CD14-positive monocyte (primary cell): ENCODE measurements around the gene DNAJC30. TPM values are rescaled to one million over a fixed set of nuclear protein-coding genes. Genes with fewer than 3 reads are reported as not detected.
"Not testable (repeated sequence)": the region's sequence is repeated elsewhere in the genome, so short reads cannot be mapped to it uniquely, and the experiment has no call there.

ENCODE experiments used
- DNase-seq, 3 donors: peaks; one replicate each; pipeline ENCODE4 v3.0.0-alpha.2; 2011 to 2022
- H2AFZ ChIP-seq: 2 replicates; pipeline ENCODE4 v1.6.0; 2012; ENCODE audit warnings: mild to moderate bottlenecking, low read depth, low read length, inconsistent platforms; ENCODE audit not compliant: insufficient read depth, poor library complexity, severe bottlenecking
- H3K27ac ChIP-seq, 2 donors: 1 replicate in 1 of 2; 2 replicates in 1 of 2; pipeline ENCODE4 v1.5.1; 2012 to 2013; ENCODE audit warnings: low read length in 2 of 2, control low read depth in 1 of 2, inconsistent platforms in 1 of 2, low read depth in 1 of 2, mild to moderate bottlenecking in 1 of 2
- H3K27me3 ChIP-seq, 2 donors: one replicate each; pipeline versions ENCODE4 v1.6.0 to v1.6.1; 2011 to 2013; ENCODE audit warnings: low read length in 2 of 2; ENCODE audit not compliant: control insufficient read depth in 2 of 2, insufficient read depth in 2 of 2
- H3K36me3 ChIP-seq, 2 donors: replicated peaks in 1 of 2; 1 replicate in 1 of 2; 2 replicates in 1 of 2; pipeline versions ENCODE4 v1.5.1 to v1.6.1; 2012 to 2013; ENCODE audit warnings: low read length in 2 of 2, control low read depth in 1 of 2, inconsistent platforms in 1 of 2, mild to moderate bottlenecking in 1 of 2; ENCODE audit not compliant: insufficient read depth in 2 of 2, control insufficient read depth in 1 of 2
- H3K4me1 ChIP-seq, 2 donors: 1 replicate in 1 of 2; 2 replicates in 1 of 2; pipeline versions ENCODE4 v1.5.1 to v1.6.1; 2012 to 2013; ENCODE audit warnings: low read length in 2 of 2, control low read depth in 1 of 2, inconsistent platforms in 1 of 2, mild to moderate bottlenecking in 1 of 2, moderate library complexity in 1 of 2; ENCODE audit not compliant: insufficient read depth in 2 of 2, control insufficient read depth in 1 of 2
- H3K4me2 ChIP-seq: replicated peaks from 2 replicates; pipeline ENCODE3; 2012; ENCODE audit warnings: low read length, moderate library complexity, mild to moderate bottlenecking; ENCODE audit not compliant: poor library complexity, severe bottlenecking; ENCODE audit errors: extremely low read depth
- H3K4me3 ChIP-seq, 3 experiments: fragments of 200-600 bp in 1 of 3; sonication (generic) in 1 of 3; replicated peaks in 1 of 3; 1 replicate in 2 of 3; 2 replicates in 1 of 3; pipeline ENCODE4 v1.5.1; 2011 to 2013; ENCODE audit warnings: low read length in 3 of 3, mild to moderate bottlenecking in 3 of 3, control low read depth in 2 of 3, low read depth in 2 of 3, inconsistent platforms in 1 of 3, moderate library complexity in 1 of 3
- H3K79me2 ChIP-seq: 2 replicates; pipeline ENCODE4 v1.6.0; 2012; ENCODE audit warnings: mild to moderate bottlenecking, control low read depth, inconsistent platforms, low read length, moderate library complexity; ENCODE audit not compliant: insufficient read depth
- H3K9ac ChIP-seq: 2 replicates; pipeline ENCODE4 v1.6.0; 2017; ENCODE audit warnings: low read length, mild to moderate bottlenecking; ENCODE audit not compliant: insufficient read depth, poor library complexity, severe bottlenecking
- H3K9me3 ChIP-seq, 2 donors: replicated peaks in 1 of 2; 1 replicate in 1 of 2; 2 replicates in 1 of 2; pipeline versions ENCODE4 v1.5.1 to v1.6.1; 2012 to 2013; ENCODE audit warnings: low read length in 2 of 2, control low read depth in 1 of 2; ENCODE audit not compliant: control insufficient read depth in 1 of 2, insufficient read depth in 1 of 2
- H4K20me1 ChIP-seq: 2 replicates; pipeline ENCODE4 v1.6.0; 2012; ENCODE audit warnings: mild to moderate bottlenecking, low read length, control low read depth, moderate library complexity; ENCODE audit not compliant: insufficient read depth
- H3K27ac Mint-ChIP-seq, 7 donors: one replicate each; pipeline ENCODE4 v1.8.0; 2020; ENCODE audit warnings: mild to moderate bottlenecking in 7 of 7, mixed read lengths in 7 of 7, moderate library complexity in 6 of 7, inconsistent platforms in 2 of 7
- H3K27me3 Mint-ChIP-seq, 3 donors: one replicate each; pipeline ENCODE4 v1.8.0; 2021 to 2022; ENCODE audit warnings: low read depth in 3 of 3, mild to moderate bottlenecking in 3 of 3, mixed read lengths in 3 of 3, moderate library complexity in 3 of 3, inconsistent platforms in 1 of 3
- H3K36me3 Mint-ChIP-seq, 2 donors: one replicate each; pipeline ENCODE4 v1.8.0; 2020; ENCODE audit warnings: mixed read lengths in 2 of 2, inconsistent platforms in 1 of 2, mild to moderate bottlenecking in 1 of 2
- H3K4me1 Mint-ChIP-seq: one replicate; pipeline ENCODE4 v1.8.0; 2020; ENCODE audit warnings: mild to moderate bottlenecking, mixed read lengths
- H3K4me3 Mint-ChIP-seq, 2 donors: one replicate each; pipeline ENCODE4 v1.8.0; 2020; ENCODE audit warnings: mild to moderate bottlenecking in 2 of 2, mixed read lengths in 2 of 2, moderate library complexity in 1 of 2
- H3K9me3 Mint-ChIP-seq, 7 donors: one replicate each; pipeline ENCODE4 v1.8.0; 2020 to 2022; ENCODE audit warnings: mixed read lengths in 7 of 7, mild to moderate bottlenecking in 6 of 7, moderate library complexity in 6 of 7, inconsistent platforms in 2 of 7
- CTCF ChIP-seq: fragments of 200-600 bp; IDR thresholded peaks from one replicate; pipeline ENCODE4 v1.8.0; 2022; ENCODE audit warnings: antibody characterized with exemption, mild to moderate bottlenecking
- WGBS: methylation state at CpG from one replicate; pipeline ENCODE4 v1.1.5; 2013; ENCODE audit warnings: missing lambda C conversion rate; ENCODE audit not compliant: insufficient coverage; 5-methylcytosine and 5-hydroxymethylcytosine counted together
- intact Hi-C, 2 donors: fragments of 100-400 bp; cut with micrococcal nuclease; formaldehyde crosslinking; loops; one replicate each; pipeline versions ENCODE4 v1.15.0 to v1.15.1; 2023
- polyA plus RNA-seq, 3 donors: library from polyadenylated mRNA; depleted of rRNA in 1 of 3; unstranded in 2 of 3; stranded (reverse) in 1 of 3; fragments of 300-500 nt in 2 of 3; fragments of >200 nt in 1 of 3; fragmentation: Illumina TruSeq in 2 of 3; gene quantifications; 1 replicate in 2 of 3; 2 replicates in 1 of 3; pipeline ENCODE4 v1.2.3, GENCODE V29; 2012 to 2021

Gene DNAJC30
- polyA plus RNA-seq, 3 donors = 2.4 to 5.2 (median 3.2) TPM

GRCh38 chr7:73659983-73660382, 23.3 kb downstream of the DNAJC30 start:
- no peak overlapping the region for H3K27ac ChIP-seq
- H3K36me3 Mint-ChIP-seq = peaks cover 0 to 3% of the 10 kb centered on the region in 2 donors
- H3K9me3 ChIP-seq = peaks cover 0 to 8% of the 10 kb centered on the region in 2 donors
- no peak overlapping the region for H3K4me3 ChIP-seq
- 73% methylated on average over 6 of the region's 8 CpGs for WGBS
- H3K27me3 ChIP-seq = peaks cover 0 to 4% of the 10 kb centered on the region in 2 donors
- H2AFZ ChIP-seq = no peak overlapping the region
- H3K27me3 Mint-ChIP-seq = peaks cover 48 to 56% (median 48%) of the 10 kb centered on the region in 3 donors
- H3K9ac ChIP-seq = no peak overlapping the region
- H3K4me1 Mint-ChIP-seq = no peaks in the 10 kb centered on the region
- no peak overlapping the region for H3K4me2 ChIP-seq
- no peaks in the 10 kb centered on the region for H4K20me1 ChIP-seq
- no peak for DNase-seq
- H3K9me3 Mint-ChIP-seq = peaks cover 4 to 22% (median 15%) of the 10 kb centered on the region in 7 donors
- TF ChIP-seq CTCF = no peak
- H3K27ac Mint-ChIP-seq = no peak overlapping the region
- no peaks in the 10 kb centered on the region for H3K79me2 ChIP-seq
- H3K36me3 ChIP-seq = no peaks in the 10 kb centered on the region
- H3K4me3 Mint-ChIP-seq = no peak overlapping the region
- no peaks in the 10 kb centered on the region for H3K4me1 ChIP-seq
- intact Hi-C loops = loop anchor here (5.0 to 10.0 kb wide), 2 partner anchors 33 to 135 kb away; partner anchors contain the start of gene BAZ1B (in 1 of the 2)

DNA sequence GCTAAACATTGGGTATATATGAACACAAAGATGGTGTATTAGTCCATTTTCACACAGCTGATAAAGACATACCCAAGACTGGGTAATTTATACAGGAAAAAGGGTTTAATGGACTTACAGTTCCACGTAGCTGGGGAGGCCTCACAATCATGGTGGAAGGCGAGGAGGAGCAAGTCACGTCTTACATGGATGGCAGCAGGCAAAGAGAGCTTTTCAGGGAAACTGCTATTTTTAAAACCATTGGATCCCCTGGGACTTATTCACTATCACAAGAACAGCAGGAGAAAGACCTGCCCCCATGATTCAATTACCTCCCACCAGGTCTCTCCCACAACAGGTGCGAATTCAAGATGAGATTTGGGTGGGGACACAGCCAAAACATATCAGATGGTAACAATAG, 27.9 kb downstream of the DNAJC30 start:
- no CpG with 5 or more reads among the region's 4 CpGs for WGBS
- H3K36me3 ChIP-seq, H3K4me1 ChIP-seq, H4K20me1 ChIP-seq, H3K4me2 ChIP-seq, H3K36me3 Mint-ChIP-seq, H3K9me3 Mint-ChIP-seq, intact Hi-C loops, H3K4me3 Mint-ChIP-seq, H2AFZ ChIP-seq, H3K27ac ChIP-seq, H3K4me1 Mint-ChIP-seq, H3K79me2 ChIP-seq, H3K4me3 ChIP-seq, H3K9ac ChIP-seq, DNase-seq, H3K9me3 ChIP-seq: not testable (repeated sequence)
- peak overlapping the region in 1 of 7 donors; percentile 37 for H3K27ac Mint-ChIP-seq
- H3K27me3 Mint-ChIP-seq = peaks cover 35 to 51% (median 39%) of the 10 kb centered on the region in 3 donors
- H3K27me3 ChIP-seq = peaks cover 0 to 15% of the 10 kb centered on the region in 2 donors
